Gastroesophageal sphincter (tissue), 3 donors: ENCODE measurements around the gene TMEM114.

Experiments
- POLR2A ChIP-seq, 2 donors: fragments of 450-650 bp; IDR thresholded peaks; one replicate each; pipeline ENCODE4 v1.6.1; 2017; ENCODE audit warnings: antibody characterized with exemption in 2 of 2, mild to moderate bottlenecking in 2 of 2, moderate library complexity in 1 of 2
- POLR2AphosphoS5 ChIP-seq: sonication (generic); formaldehyde crosslinking; IDR thresholded peaks from one replicate; pipeline ENCODE4 v1.6.1; 2017; ENCODE audit warnings: antibody characterized with exemption
- TF ChIP-seq, protein P1 (sequence below), 4 experiments: fragments of 200-600 bp in 2 of 4; fragments of 450-650 bp in 2 of 4; sonication (generic) in 1 of 4; IDR thresholded peaks; one replicate each; pipeline ENCODE4 v1.5.1; 2017 to 2019; ENCODE audit warnings: antibody characterized with exemption in 4 of 4, mild to moderate bottlenecking in 2 of 4, moderate library complexity in 2 of 4

DNA sequence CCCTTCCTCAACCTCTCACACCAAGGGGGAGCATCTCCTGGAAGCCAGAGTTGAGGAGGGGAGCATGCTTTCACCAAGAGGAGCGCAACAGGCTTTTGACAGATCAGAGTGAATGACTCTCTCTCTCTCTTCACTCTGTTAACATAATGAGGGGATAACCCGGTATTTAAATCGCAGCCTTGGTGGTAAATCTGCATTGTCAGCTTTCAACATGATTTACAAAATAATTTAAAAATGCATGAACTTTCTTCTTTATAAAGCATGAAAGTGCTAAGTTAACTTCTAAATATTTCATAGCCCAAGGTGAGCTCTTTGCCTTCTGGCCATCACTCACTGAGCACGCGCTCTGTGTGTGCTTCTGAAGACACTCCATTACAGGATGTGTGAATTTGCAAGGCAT is 61.8 kb downstream of the TMEM114 start:
- TF ChIP-seq, protein P1, sequence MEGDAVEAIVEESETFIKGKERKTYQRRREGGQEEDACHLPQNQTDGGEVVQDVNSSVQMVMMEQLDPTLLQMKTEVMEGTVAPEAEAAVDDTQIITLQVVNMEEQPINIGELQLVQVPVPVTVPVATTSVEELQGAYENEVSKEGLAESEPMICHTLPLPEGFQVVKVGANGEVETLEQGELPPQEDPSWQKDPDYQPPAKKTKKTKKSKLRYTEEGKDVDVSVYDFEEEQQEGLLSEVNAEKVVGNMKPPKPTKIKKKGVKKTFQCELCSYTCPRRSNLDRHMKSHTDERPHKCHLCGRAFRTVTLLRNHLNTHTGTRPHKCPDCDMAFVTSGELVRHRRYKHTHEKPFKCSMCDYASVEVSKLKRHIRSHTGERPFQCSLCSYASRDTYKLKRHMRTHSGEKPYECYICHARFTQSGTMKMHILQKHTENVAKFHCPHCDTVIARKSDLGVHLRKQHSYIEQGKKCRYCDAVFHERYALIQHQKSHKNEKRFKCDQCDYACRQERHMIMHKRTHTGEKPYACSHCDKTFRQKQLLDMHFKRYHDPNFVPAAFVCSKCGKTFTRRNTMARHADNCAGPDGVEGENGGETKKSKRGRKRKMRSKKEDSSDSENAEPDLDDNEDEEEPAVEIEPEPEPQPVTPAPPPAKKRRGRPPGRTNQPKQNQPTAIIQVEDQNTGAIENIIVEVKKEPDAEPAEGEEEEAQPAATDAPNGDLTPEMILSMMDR (IDR thresholded peaks at IDR 0.05) = no peak
- TF ChIP-seq POLR2A (IDR thresholded peaks at IDR 0.05) (no peak), POLR2AphosphoS5 (no peak)
